Upper lobe of right lung (tissue), 1 donor: Measurements from ENCODE around the gene HDGF. TPM values are rescaled to one million over a fixed set of nuclear protein-coding genes. Genes with fewer than 3 reads are reported as not detected.

ENCODE experiments used
- ATAC-seq: fragments of 200-7000 bp; cut with Tn5 transposase; one replicate; pipeline ENCODE4 v1.9.1; 2020; ENCODE audit warnings: mild to moderate bottlenecking, moderate library complexity
- DNase-seq: peaks from one replicate; pipeline ENCODE4 v3.0.0-alpha.2; 2020
- H3K27ac ChIP-seq: fragments of 200-600 bp; one replicate; pipeline ENCODE4 v1.8.0; 2022
- H3K27me3 ChIP-seq: fragments of 200-600 bp; one replicate; pipeline ENCODE4 v1.8.0; 2022; ENCODE audit warnings: mild to moderate bottlenecking
- H3K36me3 ChIP-seq: fragments of 200-600 bp; one replicate; pipeline ENCODE4 v1.8.0; 2022
- H3K4me1 ChIP-seq: fragments of 200-600 bp; one replicate; pipeline ENCODE4 v1.8.0; 2022
- H3K4me3 ChIP-seq: fragments of 200-600 bp; one replicate; pipeline ENCODE4 v1.8.0; 2022; ENCODE audit warnings: mild to moderate bottlenecking
- H3K9me3 ChIP-seq: fragments of 200-600 bp; one replicate; pipeline ENCODE4 v1.8.0; 2022
- intact Hi-C: fragments of 100-400 bp; cut with DNase I; formaldehyde crosslinking; loops from one replicate; pipeline ENCODE4 v1.11.0; 2022
- total RNA-seq: library from RNA; stranded (reverse); fragmentation: NEBNext Ultra II Directional; extraction: Animal tissue kit (Norgen Biotek cat#: 25700); gene quantifications from one replicate; pipeline ENCODE4 v1.2.1, GENCODE V29; 2021
- TF ChIP-seq, protein P1 (sequence below): fragments of 200-600 bp; IDR thresholded peaks from one replicate; pipeline ENCODE4 v1.8.0; 2022; ENCODE audit warnings: antibody characterized with exemption
- donor health status: DM: no; HTN: yes; CAD: no; lungs with severe emphysema.

The HDGF gene
- total RNA-seq, 1 donor from 2014 or later: 144 TPM

DNA sequence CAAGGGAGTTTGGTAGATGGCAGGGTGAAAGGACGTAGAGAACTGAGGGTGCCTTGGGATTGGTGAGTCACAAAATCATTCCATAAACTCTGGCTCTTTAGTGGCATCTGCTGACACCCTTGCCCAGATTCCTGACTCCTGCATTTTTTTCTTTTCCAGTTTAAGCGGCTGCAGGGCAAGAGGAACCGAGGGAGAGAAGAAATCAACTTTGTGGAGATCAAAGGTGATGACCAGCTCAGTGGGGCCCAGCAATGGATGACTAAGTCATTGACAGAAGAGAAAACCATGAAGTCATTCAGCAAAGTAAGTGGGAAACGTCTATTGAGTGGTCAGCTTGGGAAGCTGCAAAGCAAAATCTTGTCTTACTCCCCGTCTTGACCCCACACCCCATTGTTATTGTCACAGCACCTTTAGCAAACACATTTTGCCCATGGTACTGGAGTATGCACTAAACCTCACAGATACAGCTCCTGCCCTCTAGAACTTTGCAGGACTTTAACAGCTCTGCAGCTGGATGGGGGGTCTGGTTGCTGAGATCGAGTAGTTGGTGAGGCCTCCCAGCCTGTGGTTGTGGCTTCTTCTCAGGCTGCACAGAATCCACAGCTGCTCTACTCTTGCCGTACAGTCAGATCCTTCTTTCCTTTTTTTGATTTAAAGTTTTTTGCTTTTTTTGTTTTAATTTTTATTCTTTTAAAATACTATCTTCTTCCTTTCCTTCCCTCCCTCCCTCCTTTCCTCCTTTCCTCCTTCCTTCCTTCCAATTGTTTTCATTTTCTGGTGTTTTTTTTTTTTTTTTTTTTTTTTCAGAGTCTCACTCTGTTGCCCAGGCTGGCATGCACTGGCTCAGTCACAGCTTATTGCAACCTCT is 43.3 kb upstream of the HDGF start:
- Histone ChIP-seq H3K9me3 (no peaks in the 10 kb centered on the region), H3K27me3 (no peaks in the 10 kb centered on the region), H3K4me1 (no peaks in the 10 kb centered on the region), H3K36me3 (peaks cover 95% of the 10 kb centered on the region), H3K27ac (no peak overlapping the region), H3K4me3 (no peak overlapping the region)
- ATAC-seq: no peak
- TF ChIP-seq, protein P1, sequence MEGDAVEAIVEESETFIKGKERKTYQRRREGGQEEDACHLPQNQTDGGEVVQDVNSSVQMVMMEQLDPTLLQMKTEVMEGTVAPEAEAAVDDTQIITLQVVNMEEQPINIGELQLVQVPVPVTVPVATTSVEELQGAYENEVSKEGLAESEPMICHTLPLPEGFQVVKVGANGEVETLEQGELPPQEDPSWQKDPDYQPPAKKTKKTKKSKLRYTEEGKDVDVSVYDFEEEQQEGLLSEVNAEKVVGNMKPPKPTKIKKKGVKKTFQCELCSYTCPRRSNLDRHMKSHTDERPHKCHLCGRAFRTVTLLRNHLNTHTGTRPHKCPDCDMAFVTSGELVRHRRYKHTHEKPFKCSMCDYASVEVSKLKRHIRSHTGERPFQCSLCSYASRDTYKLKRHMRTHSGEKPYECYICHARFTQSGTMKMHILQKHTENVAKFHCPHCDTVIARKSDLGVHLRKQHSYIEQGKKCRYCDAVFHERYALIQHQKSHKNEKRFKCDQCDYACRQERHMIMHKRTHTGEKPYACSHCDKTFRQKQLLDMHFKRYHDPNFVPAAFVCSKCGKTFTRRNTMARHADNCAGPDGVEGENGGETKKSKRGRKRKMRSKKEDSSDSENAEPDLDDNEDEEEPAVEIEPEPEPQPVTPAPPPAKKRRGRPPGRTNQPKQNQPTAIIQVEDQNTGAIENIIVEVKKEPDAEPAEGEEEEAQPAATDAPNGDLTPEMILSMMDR: no peak
- no peak for DNase-seq
- intact Hi-C loops: no loop called here

GRCh38 chr1:156789621-156790318 is 38.3 kb upstream of the HDGF start:
- intact Hi-C loops: no loop called here
- DNase-seq (no peak), ATAC-seq (no peak)
- no peaks in the 10 kb centered on the region for H3K4me1 ChIP-seq
- H3K4me3 ChIP-seq: no peak overlapping the region
- no peak overlapping the region for H3K27ac ChIP-seq
- no peaks in the 10 kb centered on the region for H3K27me3 ChIP-seq
- TF ChIP-seq, protein P1: no peak
- no peaks in the 10 kb centered on the region for H3K9me3 ChIP-seq
- H3K36me3 ChIP-seq: peaks cover 87% of the 10 kb centered on the region

DNA sequence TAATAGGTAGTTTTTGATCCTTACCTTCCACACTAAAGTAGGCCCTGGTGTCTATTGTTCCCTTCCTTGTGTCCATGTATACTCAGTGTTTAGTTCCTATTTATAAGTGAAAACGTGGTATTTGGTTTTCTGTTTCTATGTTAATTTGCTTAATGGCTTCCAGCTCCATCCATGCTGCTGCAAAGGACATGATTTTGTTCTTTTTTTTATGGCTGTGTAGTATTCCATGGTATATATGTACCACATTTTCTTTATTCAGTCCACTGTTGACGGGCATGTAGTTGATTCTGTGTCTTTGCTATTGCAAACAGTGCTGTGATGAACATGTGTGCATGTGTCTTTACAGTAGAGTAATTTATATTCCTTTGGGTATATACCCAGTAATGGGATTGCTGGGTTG is 36.7 kb upstream of the HDGF start:
- intact Hi-C loops: no loop called here
- Histone ChIP-seq H3K4me3 (no peak overlapping the region), H3K9me3 (no peaks in the 10 kb centered on the region), H3K27ac (no peak overlapping the region), H3K4me1 (no peaks in the 10 kb centered on the region), H3K36me3 (peaks cover 89% of the 10 kb centered on the region), H3K27me3 (no peaks in the 10 kb centered on the region)
- ATAC-seq (no peak), DNase-seq (no peak)
- TF ChIP-seq, protein P1: no peak

GRCh38 chr1:156786640-156787039 is 35.2 kb upstream of the HDGF start:
- no peaks in the 10 kb centered on the region for H3K27me3 ChIP-seq
- peaks cover 8% of the 10 kb centered on the region for H3K4me1 ChIP-seq
- ATAC-seq (no peak), DNase-seq (no peak)
- H3K4me3 ChIP-seq: no peak overlapping the region
- H3K27ac ChIP-seq: no peak overlapping the region
- H3K9me3 ChIP-seq: no peaks in the 10 kb centered on the region
- intact Hi-C loops: no loop called here
- TF ChIP-seq, protein P1: no peak
- H3K36me3 ChIP-seq: peaks cover 85% of the 10 kb centered on the region

GRCh38 chr1:156785458-156785857 is 34.0 kb upstream of the HDGF start:
- no peak overlapping the region for H3K4me3 ChIP-seq
- intact Hi-C loops: no loop called here
- TF ChIP-seq, protein P1: no peak
- ATAC-seq (no peak), DNase-seq (no peak)
- no peaks in the 10 kb centered on the region for H3K27me3 ChIP-seq
- peaks cover 12% of the 10 kb centered on the region for H3K4me1 ChIP-seq
- H3K27ac ChIP-seq: no peak overlapping the region
- H3K9me3 ChIP-seq: no peaks in the 10 kb centered on the region
- H3K36me3 ChIP-seq: peaks cover 74% of the 10 kb centered on the region
